GM12878 (cell line): ENCODE measurements around the gene PSMC6. TPM values are rescaled to one million over a fixed set of nuclear protein-coding genes. Genes with fewer than 3 reads are reported as not detected.

Experiments
- ATAC-seq: fragments of 200-7000 bp; cut with Tn5 transposase; 3 replicates; pipeline ENCODE4 v1.9.1; 2020; ENCODE audit warnings: mild to moderate bottlenecking, moderate library complexity
- BruUV-seq: library from RNA; stranded (reverse); fragments of 400-500 nt; replicated peaks from 2 replicates; lab custom pipeline; 2021; lab: Mats Ljungman, UMichigan
- CTCF ChIA-PET: fragments of 300-600 bp; sonication (Branson Sonifier 250); formaldehyde crosslinking; extraction: SDS; loops from one replicate; lab custom pipeline; 2021; ENCODE audit warnings: inconsistent platforms; lab: Yijun Ruan, JAX
- POLR2A ChIA-PET: fragments of 350-600 bp; formaldehyde crosslinking; extraction: SDS; loops from one replicate; lab custom pipeline; 2021; ENCODE audit warnings: inconsistent platforms; lab: Charles Lee
- RAD21 ChIA-PET: fragments of 300-600 bp; sonication (Branson Sonifier 250); formaldehyde crosslinking; loops from one replicate; lab custom pipeline; 2023; ENCODE audit warnings: antibody characterized with exemption; ENCODE audit not compliant: unreplicated experiment; lab: Charles Lee
- SMC1A ChIA-PET: fragments of 300-600 bp; sonication (Branson Sonifier 250); formaldehyde crosslinking; loops from one replicate; lab custom pipeline; 2023; ENCODE audit not compliant: unreplicated experiment, uncharacterized antibody; lab: Charles Lee
- DNase-seq: peaks from one replicate; pipeline ENCODE4 v3.0.0-alpha.2; 2011; ENCODE audit warnings: low read depth, low spot score
- FAIRE-seq: peaks from 3 replicates; lab custom pipeline; 2011; peaks lifted over from hg19 to GRCh38; lab: Jason Lieb, UNC
- H2AFZ ChIP-seq: 2 replicates; pipeline ENCODE4 v1.6.0; 2011; ENCODE audit warnings: low read depth, low read length, control low read depth; ENCODE audit not compliant: control insufficient read depth
- H3K27ac ChIP-seq: 2 replicates; pipeline ENCODE4 v1.5.1; 2011; ENCODE audit warnings: control low read depth; ENCODE audit not compliant: control insufficient read depth, insufficient read depth
- H3K27me3 ChIP-seq, 2 experiments: replicated peaks in 1 of 2; 2 replicates each; pipeline versions ENCODE4 v1.6.0 to v1.6.1; 2011; ENCODE audit warnings: low read length in 1 of 2; ENCODE audit not compliant: control insufficient read depth in 2 of 2, insufficient read depth in 2 of 2
- H3K36me3 ChIP-seq, 2 experiments: 2 replicates each; pipeline ENCODE4 v1.5.1; 2011; ENCODE audit warnings: low read length in 1 of 2; ENCODE audit not compliant: control insufficient read depth in 2 of 2, insufficient read depth in 2 of 2
- H3K4me1 ChIP-seq: 2 replicates; pipeline ENCODE4 v1.6.1; 2011; ENCODE audit warnings: mild to moderate bottlenecking, low read length, moderate library complexity, mixed read lengths; ENCODE audit not compliant: control insufficient read depth, insufficient read depth
- H3K4me2 ChIP-seq: 2 replicates; pipeline ENCODE4 v1.6.0; 2011; ENCODE audit warnings: control low read depth; ENCODE audit not compliant: control insufficient read depth, insufficient read depth
- H3K4me3 ChIP-seq: fragments of 200-600 bp; sonication (generic); 2 replicates; pipeline ENCODE4 v1.5.1; 2016
- H3K79me2 ChIP-seq: 2 replicates; pipeline ENCODE4 v1.6.0; 2011; ENCODE audit warnings: low read length; ENCODE audit not compliant: control insufficient read depth, insufficient read depth
- H3K9ac ChIP-seq: 2 replicates; pipeline ENCODE4 v1.8.0; 2011; ENCODE audit warnings: low read length, control low read depth, mixed read lengths; ENCODE audit not compliant: control insufficient read depth, insufficient read depth
- H3K9me3 ChIP-seq: replicated peaks from 3 replicates; pipeline ENCODE4 v1.5.1; 2011; ENCODE audit warnings: mild to moderate bottlenecking, low read length; ENCODE audit not compliant: control insufficient read depth, insufficient read depth
- H4K20me1 ChIP-seq: 2 replicates; pipeline ENCODE4 v1.6.0; 2011; ENCODE audit not compliant: control insufficient read depth, insufficient read depth
- NR2C2 ChIP-seq: IDR thresholded peaks from 2 replicates; pipeline ENCODE4 v1.6.1; 2011; ENCODE audit warnings: borderline replicate concordance, low read depth; ENCODE audit not compliant: control insufficient read depth, insufficient read length
- PBX3 ChIP-seq: IDR thresholded peaks from 2 replicates; pipeline ENCODE4 v1.6.1; 2011; ENCODE audit warnings: mild to moderate bottlenecking, low read depth, low read length, moderate library complexity; ENCODE audit not compliant: insufficient replicate concordance
- RUNX3 ChIP-seq: IDR thresholded peaks from 2 replicates; pipeline ENCODE4 v1.6.1; 2012; ENCODE audit warnings: low read length, inconsistent platforms
- WGBS: methylation state at CpG from one replicate; pipeline ENCODE4 v1.1.6; 2016; ENCODE audit warnings: low lambda C conversion rate; ENCODE audit not compliant: insufficient replicate concordance, insufficient coverage; ENCODE audit errors: missing lambda C conversion rate; 5-methylcytosine and 5-hydroxymethylcytosine counted together
- in situ Hi-C: fragments of 300-500 bp; cut with MboI; formaldehyde crosslinking; loops from 9 replicates; pipeline ENCODE4 v1.14.3; 2018; ENCODE audit warnings: mixed read lengths
- intact Hi-C: fragments of 100-400 bp; cut with micrococcal nuclease; formaldehyde crosslinking; loops from one replicate; pipeline ENCODE4 v1.14.2; 2022; ENCODE audit not compliant: unreplicated experiment
- polyA plus RNA-seq, 11 experiments: library from polyadenylated mRNA; depleted of rRNA in 4 of 11; unstranded in 6 of 11; stranded (reverse) in 5 of 11; fragments of >200 nt; fragmentation: Nextera tagmentation in 4 of 11; fragmentation: Illumina TruSeq in 1 of 11; extraction: Ambion mirVana in 4 of 11; extraction: Trizol in 1 of 11; gene quantifications; 1 replicate in 1 of 11; 2 replicates in 10 of 11; pipeline versions ENCODE4 v1.2.1 to v1.2.3, GENCODE V29; 2011 to 2016; ENCODE audit warnings: inconsistent platforms in 2 of 11, missing spikeins in 2 of 11, low read depth in 1 of 11
- total RNA-seq, 4 experiments: library from RNA; depleted of rRNA in 3 of 4; stranded (reverse); fragments of >200 nt in 3 of 4; fragmentation: Illumina TruSeq in 1 of 4; extraction: Trizol in 1 of 4; gene quantifications; 2 replicates each; pipeline versions ENCODE4 v1.2.1 to v1.2.3, GENCODE V29; 2013 to 2021

PSMC6 gene
- total and polyA plus RNA-seq, 10 of the 15 experiments (the other 5 are each of a cell fraction or from before 2014, with no cell fraction given), result 71.4 to 192 (median 153) TPM

- no peak overlapping the region for H2AFZ ChIP-seq
- H3K4me3 ChIP-seq, result peak overlapping the region; percentile 48; the same call in 1 of the 2 replicates
- ChIA-PET SMC1A (interaction anchor here (0.6 to 2.2 kb wide), 9 partner anchors 9 to 142 kb away, joined by 3 to 6 read pairs (median 3); partner anchors contain the start of gene TXNDC16), RAD21 (no interaction called here), CTCF (interaction anchor here (0.9 to 1.5 kb wide), 3 partner anchors 12 to 43 kb away, joined by 3 to 4 read pairs (median 3); partner anchors contain the start of gene PSMC6)
- peak overlapping the region; percentile 45; the same call in 1 of the 2 replicates for H3K9ac ChIP-seq
- H3K27ac ChIP-seq, result no peak overlapping the region
- 0 out of 2 replicates have a peak, but pooled peaks cover 3% of the 10 kb centered on the region for H3K4me1 ChIP-seq
- DNase-seq (no peak), FAIRE-seq (no peak), ATAC-seq (no peak)
- intact Hi-C loops (loop anchor here (5.0 to 10.0 kb wide), 2 partner anchors 95 to 148 kb away; no protein-coding TSS in a partner anchor), in situ Hi-C loops (no loop called here)
- H3K27me3 ChIP-seq, result no peaks in the 10 kb centered on the region
- peaks cover 0 to 4% of the 10 kb centered on the region in 2 experiments; a peak in 2 of 4 replicates for H3K36me3 ChIP-seq
- H3K9me3 ChIP-seq, result no peaks in the 10 kb centered on the region
- peak overlapping the region; percentile 40 for H3K4me2 ChIP-seq
- H4K20me1 ChIP-seq, result peaks cover 7% of the 10 kb centered on the region
- 75% methylated on average over 5 of the region's 5 CpGs for WGBS
- H3K79me2 ChIP-seq, result peaks cover 82% of the 10 kb centered on the region
- no peak for TF ChIP-seq NR2C2
- peak; percentile 33 for TF ChIP-seq PBX3
- TF ChIP-seq RUNX3, result peak; percentile 46
- TF ChIP-seq, all 136 proteins: peak for 2
- BruUV-seq, result TSS peak; percentile 45
- POLR2A ChIA-PET, result interaction anchor here (1.4 to 1.5 kb wide), 2 partner anchors 21 to 31 kb away, joined by 3 to 4 read pairs; no protein-coding TSS in a partner anchor
Observed at GRCh38 chr14:52692248-52692962, 14.6 kb upstream of the PSMC6 start.
